Measurements from ENCODE around the gene METTL2B. TPM values are rescaled to one million over a fixed set of nuclear protein-coding genes. Genes with fewer than 3 reads are reported as not detected.
"Not testable (repeated sequence)": the region's sequence is repeated elsewhere in the genome, so short reads cannot be mapped to it uniquely, and the experiment has no call there.

Gene METTL2B
- total RNA-seq, 1 donor from 2014 or later, result 50.1 TPM

GRCh38 chr7:128462460-128462859 lies 14.1 kb upstream of the METTL2B start:
- Mint-ChIP-seq H3K27me3 (ENCODE audit: insufficient read depth, low read depth) (peaks cover 4% of the 10 kb centered on the region), H3K27ac (no peak overlapping the region), H3K9me3 (no peaks in the 10 kb centered on the region), H3K4me1 (peaks cover 21% of the 10 kb centered on the region), H3K36me3 (peaks cover 29% of the 10 kb centered on the region), H3K4me3 (no peak overlapping the region)
- no peak overlapping the region for H3K9ac ChIP-seq
- no peak overlapping the region for H3K4me2 ChIP-seq
- H3K27me3 ChIP-seq, result no peaks in the 10 kb centered on the region
- peaks cover 15% of the 10 kb centered on the region for H3K4me1 ChIP-seq
- peaks cover 55% of the 10 kb centered on the region for H3K79me2 ChIP-seq (ENCODE audit: low read depth)
- H2AFZ ChIP-seq (replicated peaks), result no peak overlapping the region
- DNase-seq (ENCODE audit: low spot score), result no peak
- no peaks in the 10 kb centered on the region for H3K9me3 ChIP-seq (ENCODE audit: low read depth)
- H4K20me1 ChIP-seq (ENCODE audit: low read depth), result peaks cover 38% of the 10 kb centered on the region
- H3K36me3 ChIP-seq, result peaks cover 3% of the 10 kb centered on the region
- peaks cover 35% of the 10 kb centered on the region for H3F3A ChIP-seq (ENCODE audit: low read depth)
- no peak overlapping the region for H3K27ac ChIP-seq
- H3K4me3 ChIP-seq, result no peak overlapping the region
- TF ChIP-seq EZH2phosphoT487 (IDR thresholded peaks at IDR 0.05), result no peak
- no peak for TF ChIP-seq EZH2 (IDR thresholded peaks at IDR 0.05)
- no peak for TF ChIP-seq CTCF (IDR thresholded peaks at IDR 0.05)

GRCh38 chr7:128463345-128463744 lies 13.2 kb upstream of the METTL2B start:
- not testable (repeated sequence) for H3K9me3 ChIP-seq (ENCODE audit: low read depth); H3K9me3 Mint-ChIP-seq; H3K4me2 ChIP-seq; H3K4me1 ChIP-seq; H3K27ac ChIP-seq; H2AFZ ChIP-seq (replicated peaks); H3K27me3 Mint-ChIP-seq (ENCODE audit: insufficient read depth, low read depth); DNase-seq (ENCODE audit: low spot score); H3K27ac Mint-ChIP-seq; H3K4me3 ChIP-seq; H3K36me3 ChIP-seq; H3K27me3 ChIP-seq; H3K9ac ChIP-seq; H3K4me3 Mint-ChIP-seq
- Histone ChIP-seq H3F3A (ENCODE audit: low read depth) (peaks cover 33% of the 10 kb centered on the region), H3K79me2 (ENCODE audit: low read depth) (peaks cover 46% of the 10 kb centered on the region), H4K20me1 (ENCODE audit: low read depth) (peaks cover 29% of the 10 kb centered on the region)
- H3K4me1 Mint-ChIP-seq, result peaks cover 15% of the 10 kb centered on the region
- H3K36me3 Mint-ChIP-seq, result peaks cover 27% of the 10 kb centered on the region

- H3K36me3 ChIP-seq; H3K9me3 ChIP-seq (ENCODE audit: low read depth); H3K4me1 ChIP-seq; H3K27ac Mint-ChIP-seq; H2AFZ ChIP-seq (replicated peaks); H3K27ac ChIP-seq; H3K27me3 Mint-ChIP-seq (ENCODE audit: insufficient read depth, low read depth); H3K4me2 ChIP-seq; H3K4me3 ChIP-seq; H3K27me3 ChIP-seq; H3K9me3 Mint-ChIP-seq; H3K4me3 Mint-ChIP-seq; H3K4me1 Mint-ChIP-seq; DNase-seq (ENCODE audit: low spot score); H3K9ac ChIP-seq: not testable (repeated sequence)
- Histone ChIP-seq H3F3A (ENCODE audit: low read depth) (peaks cover 27% of the 10 kb centered on the region), H4K20me1 (ENCODE audit: low read depth) (peaks cover 23% of the 10 kb centered on the region), H3K79me2 (ENCODE audit: low read depth) (peaks cover 40% of the 10 kb centered on the region)
- peaks cover 25% of the 10 kb centered on the region for H3K36me3 Mint-ChIP-seq
Observed at GRCh38 chr7:128463933-128464332, 12.6 kb upstream of the METTL2B start.

GRCh38 chr7:128466871-128467270 lies 9.7 kb upstream of the METTL2B start:
- H3K4me2 ChIP-seq; H3K27me3 ChIP-seq; H3K4me3 Mint-ChIP-seq; DNase-seq (ENCODE audit: low spot score); H3K36me3 ChIP-seq; H3K4me3 ChIP-seq; H3K27ac ChIP-seq; H3F3A ChIP-seq (ENCODE audit: low read depth); H2AFZ ChIP-seq (replicated peaks); H3K9me3 ChIP-seq (ENCODE audit: low read depth); H3K27ac Mint-ChIP-seq; H3K4me1 Mint-ChIP-seq; H4K20me1 ChIP-seq (ENCODE audit: low read depth); H3K4me1 ChIP-seq; H3K27me3 Mint-ChIP-seq (ENCODE audit: insufficient read depth, low read depth); H3K9ac ChIP-seq; H3K9me3 Mint-ChIP-seq: not testable (repeated sequence)
- peaks cover 25% of the 10 kb centered on the region for H3K36me3 Mint-ChIP-seq
- H3K79me2 ChIP-seq (ENCODE audit: low read depth), result peaks cover 11% of the 10 kb centered on the region

- not testable (repeated sequence) for H3K36me3 ChIP-seq; DNase-seq (ENCODE audit: low spot score); H4K20me1 ChIP-seq (ENCODE audit: low read depth); H3K27me3 Mint-ChIP-seq (ENCODE audit: insufficient read depth, low read depth); H3K9me3 ChIP-seq (ENCODE audit: low read depth); H3K27me3 ChIP-seq; H2AFZ ChIP-seq (replicated peaks); H3K9me3 Mint-ChIP-seq; H3K4me1 ChIP-seq
- Mint-ChIP-seq H3K27ac (peak overlapping the region; percentile 94), H3K4me3 (peak overlapping the region; percentile 98), H3K4me1 (peaks cover 17% of the 10 kb centered on the region), H3K36me3 (peaks cover 12% of the 10 kb centered on the region)
- peaks cover 35% of the 10 kb centered on the region for H3F3A ChIP-seq (ENCODE audit: low read depth)
- H3K4me2 ChIP-seq, result peak overlapping the region; percentile 85
- H3K4me3 ChIP-seq, result peak overlapping the region; percentile 89
- peak overlapping the region; percentile 94 for H3K9ac ChIP-seq
- H3K27ac ChIP-seq, result peak overlapping the region; percentile 96
- peaks cover 38% of the 10 kb centered on the region for H3K79me2 ChIP-seq (ENCODE audit: low read depth)
Observed at GRCh38 chr7:128477336-128477690, 765 bp downstream of the METTL2B start.

GRCh38 chr7:128479082-128479481 lies 2.5 kb downstream of the METTL2B start:
- H3K4me3 ChIP-seq; H3K9me3 ChIP-seq (ENCODE audit: low read depth); H3K36me3 ChIP-seq; H3K4me2 ChIP-seq; DNase-seq (ENCODE audit: low spot score); H3K27me3 Mint-ChIP-seq (ENCODE audit: insufficient read depth, low read depth); H3K4me1 ChIP-seq; H4K20me1 ChIP-seq (ENCODE audit: low read depth); H3K27me3 ChIP-seq; H2AFZ ChIP-seq (replicated peaks); H3K9ac ChIP-seq; H3K27ac ChIP-seq; H3K9me3 Mint-ChIP-seq; H3K27ac Mint-ChIP-seq: not testable (repeated sequence)
- Mint-ChIP-seq H3K4me1 (peaks cover 17% of the 10 kb centered on the region), H3K36me3 (peaks cover 14% of the 10 kb centered on the region), H3K4me3 (peak overlapping the region; percentile 28)
- Histone ChIP-seq H3K79me2 (ENCODE audit: low read depth) (peaks cover 38% of the 10 kb centered on the region), H3F3A (ENCODE audit: low read depth) (peaks cover 27% of the 10 kb centered on the region)

GRCh38 chr7:128488134-128488533 lies 11.6 kb downstream of the METTL2B start:
- H3K27ac ChIP-seq; H3K4me1 Mint-ChIP-seq; DNase-seq (ENCODE audit: low spot score); H3K9ac ChIP-seq; H3K4me3 Mint-ChIP-seq; H3K9me3 Mint-ChIP-seq; H3K79me2 ChIP-seq (ENCODE audit: low read depth); H3K27me3 ChIP-seq; H3F3A ChIP-seq (ENCODE audit: low read depth); H3K36me3 ChIP-seq; H3K4me3 ChIP-seq; H2AFZ ChIP-seq (replicated peaks); H3K27me3 Mint-ChIP-seq (ENCODE audit: insufficient read depth, low read depth); H3K9me3 ChIP-seq (ENCODE audit: low read depth); H3K27ac Mint-ChIP-seq; H4K20me1 ChIP-seq (ENCODE audit: low read depth); H3K4me2 ChIP-seq; H3K4me1 ChIP-seq: not testable (repeated sequence)
- H3K36me3 Mint-ChIP-seq, result peaks cover 23% of the 10 kb centered on the region

Data from neural progenitor cell (in vitro differentiated cells).